Esophagus muscularis mucosa (tissue), 4 donors: ENCODE measurements around the gene CTCF. TPM values are rescaled to one million over a fixed set of nuclear protein-coding genes. Genes with fewer than 3 reads are reported as not detected.

Experiments
- DNase-seq: peaks from one replicate; pipeline ENCODE4 v3.0.0-alpha.2; 2017; ENCODE audit errors: extremely low spot score
- H3K27ac ChIP-seq, 4 donors: fragments of 200-600 bp; sonication (generic); replicated peaks in 1 of 4; 1 replicate in 3 of 4; 2 replicates in 1 of 4; pipeline ENCODE4 v1.5.1; 2016 to 2019; ENCODE audit warnings: mild to moderate bottlenecking in 1 of 4
- H3K27me3 ChIP-seq, 4 donors: fragments of 200-600 bp; sonication (generic); one replicate each; pipeline versions ENCODE4 v1.5.1 to v1.6.0; 2016 to 2019
- H3K36me3 ChIP-seq, 4 donors: fragments of 200-600 bp; sonication (generic); one replicate each; pipeline ENCODE4 v1.5.1; 2016 to 2019
- H3K4me1 ChIP-seq, 4 donors: fragments of 200-600 bp; sonication (generic); one replicate each; pipeline ENCODE4 v1.5.1; 2016 to 2019
- H3K4me3 ChIP-seq, 4 donors: fragments of 200-600 bp; sonication (generic); 1 replicate in 2 of 4; 2 replicates in 2 of 4; pipeline ENCODE4 v1.5.1; 2016 to 2019; ENCODE audit warnings: mild to moderate bottlenecking in 4 of 4, moderate library complexity in 1 of 4
- H3K9me3 ChIP-seq, 4 donors: fragments of 200-600 bp; sonication (generic); 1 replicate in 3 of 4; 2 replicates in 1 of 4; pipeline ENCODE4 v1.5.1; 2016 to 2019
- EP300 ChIP-seq: sonication (generic); formaldehyde crosslinking; IDR thresholded peaks from one replicate; pipeline ENCODE4 v1.6.1; 2017; ENCODE audit warnings: antibody characterized with exemption
- POLR2A ChIP-seq: fragments of 450-650 bp; IDR thresholded peaks from one replicate; pipeline ENCODE4 v1.6.1; 2017; ENCODE audit warnings: antibody characterized with exemption, moderate library complexity, mild to moderate bottlenecking, low read depth
- POLR2AphosphoS5 ChIP-seq, 2 donors: sonication (generic); formaldehyde crosslinking; IDR thresholded peaks; one replicate each; pipeline ENCODE4 v1.6.1; 2017; ENCODE audit warnings: antibody characterized with exemption in 2 of 2
- WGBS: methylation state at CpG from one replicate; pipeline ENCODE4 v1.1.5; 2018; 5-methylcytosine and 5-hydroxymethylcytosine counted together
- intact Hi-C: fragments of 100-400 bp; cut with DNase I; formaldehyde crosslinking; loops from one replicate; pipeline ENCODE4 v1.15.1; 2023
- total RNA-seq, 4 donors: library from RNA; depleted of rRNA; stranded (reverse); fragments of >200 nt; gene quantifications; one replicate each; pipeline versions ENCODE4 v1.1.0 to v1.2.1, GENCODE V29; 2016
- TF ChIP-seq, protein P1 (sequence below), 3 experiments: fragments of 200-600 bp in 2 of 3; fragments of 450-650 bp in 1 of 3; sonication (generic) in 2 of 3; IDR thresholded peaks; one replicate each; pipeline ENCODE4 v1.5.1; 2017 to 2019; ENCODE audit warnings: antibody characterized with exemption in 3 of 3, mild to moderate bottlenecking in 2 of 3, moderate library complexity in 1 of 3

Gene CTCF
- total RNA-seq, 4 donors from 2014 or later, result 27.5 to 46.3 (median 38.5) TPM

DNA sequence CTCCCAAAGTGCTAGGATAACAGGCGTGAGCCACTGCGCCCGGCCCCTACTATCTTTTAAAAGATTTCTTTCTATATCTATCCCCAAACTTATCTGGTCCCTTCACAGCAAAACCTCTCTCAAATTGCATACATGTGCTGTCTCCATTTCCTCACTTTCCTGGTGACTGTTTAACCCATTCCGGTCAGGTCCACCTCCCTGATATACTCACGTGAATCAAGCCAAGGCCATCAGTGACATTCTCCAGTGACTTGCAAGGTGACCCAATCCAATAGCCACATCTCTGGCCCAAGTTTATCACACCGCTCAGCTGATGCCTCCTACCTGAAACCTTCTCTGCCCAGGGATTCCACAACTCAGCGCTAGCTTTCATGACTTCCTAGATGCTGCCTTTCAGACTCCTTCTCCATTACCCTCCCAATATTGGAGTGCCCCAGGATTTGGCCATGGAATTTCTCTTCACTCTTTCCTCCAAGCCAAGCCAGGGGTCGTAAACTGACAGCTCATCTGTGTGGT is 1.4 kb upstream of the CTCF start:
- H3K27ac ChIP-seq, result peak overlapping the region; percentile 99 to 100 (median 100)
- DNase-seq, result no peak
- H3K36me3 ChIP-seq, result no peaks in the 10 kb centered on the region
- intact Hi-C loops, result loop anchor here (5.0 kb wide), 2 partner anchors 71 to 156 kb away; partner anchors contain the start of gene GFOD2
- H3K27me3 ChIP-seq, result no peaks in the 10 kb centered on the region
- H3K4me1 ChIP-seq, result peaks cover 22 to 45% (median 36%) of the 10 kb centered on the region in 4 donors
- 91% methylated on average over 8 of the region's 8 CpGs for WGBS
- no peaks in the 10 kb centered on the region for H3K9me3 ChIP-seq
- peak overlapping the region in 1 of 4 donors; percentile 89 for H3K4me3 ChIP-seq
- no peak for TF ChIP-seq EP300
- TF ChIP-seq, protein P1, sequence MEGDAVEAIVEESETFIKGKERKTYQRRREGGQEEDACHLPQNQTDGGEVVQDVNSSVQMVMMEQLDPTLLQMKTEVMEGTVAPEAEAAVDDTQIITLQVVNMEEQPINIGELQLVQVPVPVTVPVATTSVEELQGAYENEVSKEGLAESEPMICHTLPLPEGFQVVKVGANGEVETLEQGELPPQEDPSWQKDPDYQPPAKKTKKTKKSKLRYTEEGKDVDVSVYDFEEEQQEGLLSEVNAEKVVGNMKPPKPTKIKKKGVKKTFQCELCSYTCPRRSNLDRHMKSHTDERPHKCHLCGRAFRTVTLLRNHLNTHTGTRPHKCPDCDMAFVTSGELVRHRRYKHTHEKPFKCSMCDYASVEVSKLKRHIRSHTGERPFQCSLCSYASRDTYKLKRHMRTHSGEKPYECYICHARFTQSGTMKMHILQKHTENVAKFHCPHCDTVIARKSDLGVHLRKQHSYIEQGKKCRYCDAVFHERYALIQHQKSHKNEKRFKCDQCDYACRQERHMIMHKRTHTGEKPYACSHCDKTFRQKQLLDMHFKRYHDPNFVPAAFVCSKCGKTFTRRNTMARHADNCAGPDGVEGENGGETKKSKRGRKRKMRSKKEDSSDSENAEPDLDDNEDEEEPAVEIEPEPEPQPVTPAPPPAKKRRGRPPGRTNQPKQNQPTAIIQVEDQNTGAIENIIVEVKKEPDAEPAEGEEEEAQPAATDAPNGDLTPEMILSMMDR (IDR thresholded peaks at IDR 0.05), result no peak
- TF ChIP-seq POLR2A, result no peak
- TF ChIP-seq POLR2AphosphoS5 (IDR thresholded peaks at IDR 0.05), result no peak

DNA sequence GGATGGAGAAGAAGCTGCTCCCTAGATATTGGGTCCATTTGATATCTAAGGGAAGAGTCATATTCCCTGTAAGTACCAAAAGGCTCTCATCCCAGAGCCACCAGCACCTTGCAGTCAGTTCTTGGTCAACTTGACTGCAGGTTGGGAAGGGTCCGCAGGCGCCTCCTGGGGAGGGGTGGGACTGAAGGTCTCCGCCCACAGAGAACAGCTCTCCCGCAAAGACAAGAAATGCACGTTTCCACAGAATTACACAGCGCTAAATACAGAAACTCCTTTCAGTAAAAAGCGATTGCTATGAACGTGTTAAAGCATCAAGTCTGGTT is 864 bp upstream of the CTCF start:
- intact Hi-C loops, result loop anchor here (5.0 kb wide), 2 partner anchors 71 to 156 kb away; partner anchors contain the start of gene GFOD2
- H3K4me3 ChIP-seq, result peak overlapping the region; percentile 78 to 98 (median 88)
- peaks cover 22 to 41% (median 35%) of the 10 kb centered on the region in 4 donors for H3K4me1 ChIP-seq
- no peaks in the 10 kb centered on the region for H3K9me3 ChIP-seq
- H3K36me3 ChIP-seq, result no peaks in the 10 kb centered on the region
- TF ChIP-seq EP300 (no peak), POLR2A (no peak), POLR2AphosphoS5 (IDR thresholded peaks at IDR 0.05) (no peak)
- TF ChIP-seq, protein P1 (IDR thresholded peaks at IDR 0.05), result no peak
- WGBS, result 4% methylated on average over 8 of the region's 8 CpGs
- H3K27ac ChIP-seq, result peak overlapping the region; percentile 99 to 100 (median 100)
- H3K27me3 ChIP-seq, result no peaks in the 10 kb centered on the region
- DNase-seq, result no peak

DNA sequence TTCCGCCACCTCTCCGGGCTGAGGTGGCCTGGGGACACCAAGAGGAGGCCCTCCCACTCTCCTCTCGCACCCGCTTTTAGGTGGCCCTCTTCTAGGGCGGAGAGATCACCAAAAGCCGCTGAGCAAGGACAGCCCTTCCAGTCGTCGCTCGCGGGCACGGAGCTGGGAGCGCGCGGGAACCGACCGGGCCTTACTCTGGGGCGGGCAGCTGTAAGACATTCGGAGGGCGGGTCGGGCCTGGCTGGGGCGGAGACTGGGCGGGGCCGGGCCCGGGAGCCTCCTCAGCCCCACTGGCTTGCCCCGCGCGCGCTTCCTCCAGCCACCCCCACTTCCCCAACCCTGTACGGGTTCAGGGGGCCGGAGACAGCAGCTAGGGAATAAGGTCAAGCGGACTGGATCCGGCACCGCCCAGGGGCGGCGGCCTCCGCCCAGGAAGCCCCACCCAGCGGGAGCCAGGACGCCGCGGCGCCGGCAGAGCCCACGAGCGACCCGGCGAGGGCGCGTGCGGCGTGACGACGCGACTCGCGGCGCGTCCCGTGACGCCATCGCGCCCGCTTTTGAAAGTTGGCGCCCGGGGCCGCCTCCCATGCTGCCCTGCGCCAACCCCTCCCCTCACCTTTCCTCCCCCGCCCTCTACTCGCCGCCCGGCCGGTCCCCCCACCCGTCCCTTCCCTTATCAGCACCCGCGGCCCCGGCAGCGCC is 351 bp upstream of the CTCF start:
- Histone ChIP-seq H3K4me3 (peak overlapping the region; percentile 78 to 98 (median 88)), H3K36me3 (no peaks in the 10 kb centered on the region), H3K27ac (peak overlapping the region; percentile 99 to 100 (median 100)), H3K9me3 (no peaks in the 10 kb centered on the region), H3K27me3 (no peaks in the 10 kb centered on the region), H3K4me1 (peaks cover 22 to 44% (median 35%) of the 10 kb centered on the region in 4 donors)
- intact Hi-C loops, result loop anchor here (2.0 to 5.0 kb wide), 4 partner anchors 33 to 155 kb away; partner anchors contain the start of genes GFOD2 and RIPOR1
- 0% methylated on average over 36 of the region's 76 CpGs for WGBS
- TF ChIP-seq POLR2AphosphoS5 (IDR thresholded peaks at IDR 0.05), result peak; percentile 80 to 82
- TF ChIP-seq, protein P1 (IDR thresholded peaks at IDR 0.05), result no peak
- DNase-seq, result peak; percentile 98

- no peak for DNase-seq
- intact Hi-C loops, result loop anchor here (2.0 to 5.0 kb wide), 4 partner anchors 34 to 154 kb away; partner anchors contain the start of genes GFOD2 and RIPOR1
- WGBS, result 0% methylated on average over 14 of the region's 96 CpGs
- H3K27ac ChIP-seq, result peak overlapping the region; percentile 99 to 100 (median 100)
- no peaks in the 10 kb centered on the region for H3K27me3 ChIP-seq
- H3K4me3 ChIP-seq, result peak overlapping the region; percentile 78 to 98 (median 88)
- no peaks in the 10 kb centered on the region for H3K36me3 ChIP-seq
- TF ChIP-seq POLR2AphosphoS5 (IDR thresholded peaks at IDR 0.05) (peak in 1 of 2 donors; percentile 13), EP300 (no peak), POLR2A (no peak)
- TF ChIP-seq, protein P1 (IDR thresholded peaks at IDR 0.05), result no peak
- peaks cover 22 to 44% (median 35%) of the 10 kb centered on the region in 4 donors for H3K4me1 ChIP-seq
- H3K9me3 ChIP-seq, result no peaks in the 10 kb centered on the region
Measured at GRCh38 chr16:67562918-67563707, 787 bp downstream of the CTCF start.
